Kidney glomerular epithelial cell (primary cell): Measurements from ENCODE around the gene CADM3.

Experiments used
- DNase-seq: peaks from one replicate; lab custom pipeline; 2025; lab: John Stamatoyannopoulos, UW

Gene CADM3

GRCh38 chr1:159171254-159171687 lies at the start of gene CADM3:
Gene CADM3, plus strand, starts transcription at chr1:159171615. Its CDS starts 151 bp downstream, at chr1:159171766.
- no peak for DNase-seq

- peak; percentile 27 for DNase-seq
Measured at GRCh38 chr1:159122005-159122621, 49.3 kb upstream of the CADM3 start.

GRCh38 chr1:159123587-159123986 lies 47.8 kb upstream of the CADM3 start:
- DNase-seq, result no peak

GRCh38 chr1:159132271-159132881 lies 39.0 kb upstream of the CADM3 start:
- peak; percentile 58 for DNase-seq

DNA sequence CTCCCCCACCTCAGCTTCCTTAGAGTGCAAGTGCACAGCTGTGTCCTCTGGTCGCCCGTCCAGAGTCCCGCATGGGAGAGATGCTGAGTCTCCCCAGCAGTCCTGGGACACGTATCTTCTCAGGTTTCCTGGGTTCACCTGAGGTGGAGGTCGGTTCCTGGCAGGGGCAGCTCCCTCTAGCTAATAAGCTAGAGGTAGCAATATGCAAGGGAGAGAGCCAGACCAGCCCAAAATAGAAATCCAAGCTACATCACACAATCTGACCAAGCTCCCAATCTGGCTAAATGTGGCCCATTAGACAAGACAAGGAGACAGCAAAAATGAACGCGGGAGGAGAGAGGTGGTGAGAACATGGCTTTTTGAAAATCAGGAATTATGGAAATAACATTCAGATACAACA lies 30.9 kb upstream of the CADM3 start:
- no peak for DNase-seq

DNA sequence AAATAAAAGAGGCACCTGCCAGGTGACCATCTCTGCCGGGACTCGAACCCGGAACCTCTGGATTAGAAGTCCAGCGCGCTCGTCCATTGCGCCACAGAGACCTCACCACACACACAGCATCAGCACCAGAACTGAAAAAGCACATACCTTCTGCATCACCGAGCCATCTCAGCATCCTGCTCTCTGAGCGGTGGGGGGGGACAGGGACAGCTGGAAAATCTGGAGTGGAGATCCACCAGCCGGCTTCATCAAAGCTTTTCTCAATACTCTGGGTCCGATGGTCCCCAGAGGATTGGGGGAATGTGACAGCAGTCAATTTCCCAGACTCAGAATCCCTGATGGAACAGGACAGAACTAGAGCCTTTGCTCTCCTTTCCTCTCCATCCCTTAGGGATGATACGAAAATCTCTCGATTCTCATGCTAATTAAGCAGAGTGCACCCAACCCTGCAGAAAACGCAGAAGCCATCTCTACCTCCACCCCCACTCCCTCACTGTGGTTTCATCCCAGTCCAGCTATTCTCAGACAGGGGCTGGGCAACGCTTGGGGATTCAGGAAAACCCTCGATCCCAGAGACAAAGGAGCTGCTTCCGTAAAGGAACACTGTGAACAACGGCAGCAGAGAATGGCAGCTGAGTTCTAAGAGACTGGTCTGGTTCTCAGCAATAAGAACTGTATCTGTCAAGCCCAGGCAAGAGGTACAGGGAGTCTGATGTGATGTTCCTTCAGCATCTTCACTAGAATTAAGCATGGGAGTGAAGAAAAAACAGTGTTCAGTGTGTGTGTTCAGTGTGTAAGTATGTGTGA lies 29.6 kb upstream of the CADM3 start:
- DNase-seq, result peak; percentile 34

GRCh38 chr1:159142391-159142663 lies 29.1 kb upstream of the CADM3 start:
- DNase-seq, result no peak

- no peak for DNase-seq
Measured at GRCh38 chr1:159142726-159143510, 28.5 kb upstream of the CADM3 start.

- no peak for DNase-seq
Measured at GRCh38 chr1:159144571-159144970, 26.8 kb upstream of the CADM3 start.

DNA sequence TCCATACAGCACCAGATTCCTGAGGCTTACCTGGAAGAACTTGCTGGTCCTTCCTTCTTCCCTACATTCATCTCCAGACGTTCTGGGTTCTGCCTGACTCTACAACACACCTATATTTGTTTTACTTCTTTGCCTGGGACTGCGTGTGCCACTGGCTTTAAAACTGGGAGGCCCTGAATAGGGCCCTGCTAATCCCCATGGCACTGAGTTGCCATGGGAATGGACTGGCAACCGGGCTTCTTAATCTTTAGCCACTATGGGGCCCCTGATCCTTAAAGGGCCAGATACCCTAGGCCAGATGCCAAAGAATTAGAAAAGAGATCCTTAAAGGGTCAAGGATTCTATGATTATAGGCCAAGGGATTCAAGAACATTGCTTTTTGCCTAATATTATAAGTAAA lies 24.4 kb upstream of the CADM3 start:
- no peak for DNase-seq

GRCh38 chr1:159152031-159152430 lies 19.4 kb upstream of the CADM3 start:
- DNase-seq, result no peak

DNA sequence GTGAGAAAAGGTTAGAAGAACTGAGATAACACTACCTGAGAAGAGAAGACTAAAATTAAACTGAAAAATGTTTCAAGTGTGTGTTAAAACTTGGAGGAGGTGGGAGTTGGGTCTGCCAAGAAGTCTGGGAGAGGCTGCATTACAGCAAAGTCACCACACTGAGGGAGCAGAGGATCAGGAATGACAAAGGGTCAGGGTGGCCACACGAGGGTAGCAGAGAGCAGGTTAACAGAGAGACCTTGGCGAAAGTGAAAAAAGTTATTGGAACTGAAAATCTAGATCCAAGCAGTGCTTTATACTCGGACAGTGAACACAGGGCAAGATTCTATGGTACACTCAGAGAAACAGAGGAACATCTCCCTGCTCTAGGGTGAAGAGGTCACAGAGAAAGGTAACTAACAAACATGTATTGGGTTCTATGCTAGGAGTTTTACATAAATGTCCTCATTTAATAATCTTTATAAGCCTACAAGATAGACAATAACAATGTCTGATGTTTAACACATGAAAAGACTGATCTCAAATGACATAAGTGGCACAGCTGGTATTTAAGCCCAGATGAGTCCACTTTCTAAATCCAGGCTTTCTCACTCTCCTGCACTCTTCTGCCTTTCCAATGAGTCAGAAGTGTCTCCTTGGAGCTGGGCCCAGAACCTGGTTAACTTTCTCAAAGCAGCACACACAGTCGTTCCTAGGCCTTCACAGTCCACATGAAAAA lies 10.3 kb upstream of the CADM3 start:
- DNase-seq, result peak; percentile 82

- DNase-seq, result no peak
Measured at GRCh38 chr1:159161719-159162026, 9.7 kb upstream of the CADM3 start.

GRCh38 chr1:159162516-159163265 lies 8.7 kb upstream of the CADM3 start:
- no peak for DNase-seq

DNA sequence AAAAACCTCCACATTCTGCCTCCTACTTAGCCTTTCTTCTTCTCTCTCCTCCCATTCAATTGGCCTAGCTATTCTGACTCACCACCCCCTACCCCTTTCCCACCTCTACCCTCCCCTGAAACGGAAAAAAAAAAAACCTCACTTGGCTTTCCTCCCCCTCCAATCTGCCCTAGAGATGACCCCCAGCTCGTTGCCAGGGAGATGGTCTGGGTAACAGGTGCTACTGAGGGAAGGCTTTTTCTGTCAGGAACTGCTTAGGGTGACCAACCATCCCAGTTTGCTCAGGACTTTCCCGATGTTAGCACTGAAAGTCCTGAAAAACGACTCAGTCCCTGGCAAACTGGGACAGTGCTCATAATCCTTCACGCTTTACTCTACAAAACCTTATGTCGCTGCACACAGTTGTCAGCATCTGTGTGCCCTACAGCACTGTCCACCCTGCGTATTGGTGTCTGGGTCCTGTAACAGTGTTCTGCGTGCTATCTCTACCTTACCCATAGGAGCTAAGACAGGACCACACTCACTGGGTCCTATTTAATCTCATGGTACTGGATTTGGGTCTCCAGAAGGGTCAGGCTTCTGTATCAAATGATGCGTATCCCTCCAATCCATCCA lies 7.7 kb upstream of the CADM3 start:
- no peak for DNase-seq

DNA sequence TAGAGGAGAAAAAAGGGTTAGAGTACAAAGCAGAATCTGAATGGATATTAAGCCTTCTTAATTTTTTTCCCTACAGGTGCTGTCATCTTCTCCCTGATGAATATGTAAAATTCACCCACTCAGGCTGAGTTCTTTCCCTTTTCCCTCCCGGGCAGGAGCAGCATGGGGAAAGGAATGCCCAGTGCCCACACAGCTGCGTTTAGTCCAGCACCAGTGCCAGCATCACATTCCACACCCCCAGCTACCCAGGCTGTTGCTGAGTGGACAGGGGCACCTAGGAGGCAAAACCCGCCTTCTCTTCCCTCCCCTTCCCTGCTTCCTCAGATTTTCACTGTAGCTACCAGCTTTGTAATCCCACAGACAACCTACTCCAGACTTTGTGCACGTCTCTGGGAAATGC lies 3.4 kb upstream of the CADM3 start:
- no peak for DNase-seq

DNA sequence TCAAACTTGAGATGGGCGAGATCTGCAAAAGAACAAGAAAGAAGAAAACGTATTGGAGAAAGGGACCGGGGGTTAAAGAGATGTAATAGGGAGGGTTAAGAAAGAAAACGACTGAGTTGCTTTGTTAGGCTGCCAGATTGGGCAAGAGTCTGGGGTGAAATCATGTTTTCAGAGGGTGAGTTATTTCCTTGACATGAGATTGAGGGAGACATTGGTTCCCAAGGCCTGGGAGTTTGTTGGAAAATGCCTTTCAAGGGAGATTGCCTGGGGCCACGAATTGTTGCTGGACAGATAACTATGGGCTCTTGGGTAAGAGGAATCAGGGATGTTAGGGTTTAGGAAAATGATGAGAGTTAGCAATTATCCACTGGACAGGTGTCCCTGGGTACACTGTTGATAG lies 776 bp upstream of the CADM3 start:
- DNase-seq, result no peak

- no peak for DNase-seq
Measured at GRCh38 chr1:159171688-159172501, 480 bp downstream of the CADM3 start.

DNA sequence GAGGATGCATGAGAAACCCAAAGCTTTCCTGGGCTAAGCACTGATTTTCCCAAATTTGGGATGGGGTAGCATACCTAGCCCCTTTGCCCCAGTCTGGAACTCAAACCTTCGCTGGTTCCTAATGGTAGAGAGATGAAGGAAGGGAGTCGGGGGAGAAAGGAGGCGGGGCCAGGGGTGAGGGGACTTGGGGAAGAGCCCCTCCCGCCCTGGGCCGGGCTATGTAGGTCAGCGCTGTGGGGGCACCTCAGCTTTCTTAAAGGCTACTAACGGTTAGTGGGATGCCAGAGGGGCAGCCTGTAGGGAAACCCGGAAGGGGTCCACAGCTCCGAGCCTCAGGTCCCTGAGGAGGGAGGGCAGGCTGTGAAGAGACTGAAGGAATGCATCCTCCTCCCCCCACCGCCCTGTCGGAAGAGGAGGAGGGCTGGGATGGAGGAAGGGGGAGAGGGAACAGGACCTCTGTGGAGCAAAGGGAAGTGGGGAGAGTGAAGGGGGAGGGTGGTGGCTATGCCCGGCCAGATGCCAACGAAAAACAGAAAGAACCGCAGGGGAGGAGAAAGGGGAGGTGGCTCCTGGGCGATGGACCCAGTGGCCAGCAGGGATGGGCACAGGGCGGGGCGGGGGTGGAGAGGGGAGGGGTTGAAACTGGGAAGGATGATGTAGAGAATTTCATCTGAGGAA lies 1.3 kb downstream of the CADM3 start:
- no peak for DNase-seq

GRCh38 chr1:159173320-159173719 lies 1.9 kb downstream of the CADM3 start:
- DNase-seq, result no peak
